DOHH2 (cell line): ENCODE results near the gene STPG3.

ENCODE experiments used
- CTCF ChIP-seq: fragments of 200-600 bp; sonication (generic); IDR thresholded peaks from one replicate; pipeline ENCODE4 v1.5.1; 2014; ENCODE audit warnings: antibody characterized with exemption, mild to moderate bottlenecking, low read depth, low read length; ENCODE audit not compliant: poor library complexity, severe bottlenecking
- EZH2phosphoT487 ChIP-seq: fragments of 200-600 bp; sonication (generic); IDR thresholded peaks from 2 replicates; pipeline ENCODE4 v1.6.1; 2017; ENCODE audit warnings: borderline replicate concordance, mild to moderate bottlenecking, antibody characterized with exemption, low read length, moderate library complexity, mixed read lengths

GRCh38 chr9:137205126-137206069, 45.7 kb upstream of the STPG3 start, which contains the start of the genes NDOR1 and TMEM203:
- TF ChIP-seq CTCF (no peak), EZH2phosphoT487 (no peak)
